ENCODE measurements around the gene MAP2K3. TPM values are rescaled to one million over a fixed set of nuclear protein-coding genes. Genes with fewer than 3 reads are reported as not detected.
A peak's percentile ranks its signal among the peaks of the same experiment; 100 is the strongest.

The MAP2K3 gene
- total RNA-seq, 1 donor from 2014 or later: 68.3 TPM

- DNase-seq (peak; percentile 76), ATAC-seq (peak; percentile 1)
- H3K4me1 ChIP-seq: peaks cover 47% of the 10 kb centered on the region
- no peaks in the 10 kb centered on the region for H3K36me3 ChIP-seq
- H3K4me3 ChIP-seq: peak overlapping the region; percentile 92
- H3K9me3 ChIP-seq: no peaks in the 10 kb centered on the region
- intact Hi-C loops (cut with DNase I): no loop called here
- H3K27me3 ChIP-seq: no peaks in the 10 kb centered on the region
- TF ChIP-seq CTCF (IDR thresholded peaks at IDR 0.05): no peak
- H3K27ac ChIP-seq: peak overlapping the region; percentile 86
Observed at GRCh38 chr17:21286909-21287702, 2.6 kb downstream of the MAP2K3 start.

- Histone ChIP-seq H3K9me3 (no peaks in the 10 kb centered on the region), H3K27me3 (no peaks in the 10 kb centered on the region), H3K4me1 (peaks cover 47% of the 10 kb centered on the region), H3K4me3 (peak overlapping the region; percentile 92), H3K36me3 (no peaks in the 10 kb centered on the region), H3K27ac (peak overlapping the region; percentile 86)
- intact Hi-C loops (cut with DNase I): no loop called here
- ATAC-seq (peak; percentile 71), DNase-seq (peak; percentile 98)
- TF ChIP-seq CTCF (IDR thresholded peaks at IDR 0.05): no peak
Observed at GRCh38 chr17:21287703-21288449, 3.4 kb downstream of the MAP2K3 start.

- no peak for DNase-seq
- Histone ChIP-seq H3K36me3 (no peaks in the 10 kb centered on the region), H3K4me3 (peak overlapping the region; percentile 92), H3K9me3 (no peaks in the 10 kb centered on the region), H3K27ac (peak overlapping the region; percentile 86), H3K4me1 (peaks cover 42% of the 10 kb centered on the region), H3K27me3 (no peaks in the 10 kb centered on the region)
- no peak for TF ChIP-seq CTCF (IDR thresholded peaks at IDR 0.05)
- no peak for ATAC-seq
- intact Hi-C loops (cut with DNase I): no loop called here
Observed at GRCh38 chr17:21288571-21289017, 4.1 kb downstream of the MAP2K3 start.

- H3K4me3 ChIP-seq: no peak overlapping the region
- no peak for DNase-seq
- H3K4me1 ChIP-seq: peaks cover 38% of the 10 kb centered on the region
- no peak for TF ChIP-seq CTCF (IDR thresholded peaks at IDR 0.05)
- peak overlapping the region; percentile 86 for H3K27ac ChIP-seq
- H3K36me3 ChIP-seq: no peaks in the 10 kb centered on the region
- ATAC-seq: no peak
- intact Hi-C loops (cut with DNase I): no loop called here
- no peaks in the 10 kb centered on the region for H3K9me3 ChIP-seq
- no peaks in the 10 kb centered on the region for H3K27me3 ChIP-seq
Observed at GRCh38 chr17:21289175-21289901, 4.8 kb downstream of the MAP2K3 start.

GRCh38 chr17:21289902-21290571 lies 5.5 kb downstream of the MAP2K3 start:
- H3K4me3 ChIP-seq: no peak overlapping the region
- DNase-seq: no peak
- intact Hi-C loops (cut with DNase I): no loop called here

More at GRCh38 chr17:21289902-21290571, 5.5 kb downstream of the MAP2K3 start:
- no peak for TF ChIP-seq CTCF (IDR thresholded peaks at IDR 0.05)
- ATAC-seq: no peak
- Histone ChIP-seq H3K4me1 (peaks cover 38% of the 10 kb centered on the region), H3K9me3 (no peaks in the 10 kb centered on the region), H3K36me3 (no peaks in the 10 kb centered on the region), H3K27me3 (no peaks in the 10 kb centered on the region), H3K27ac (no peak overlapping the region)

Measured in upper lobe of right lung (tissue), 1 donor.